HG03064 (cell line): Measurements from ENCODE around the gene COL20A1.
"Not testable (repeated sequence)": the region's sequence is repeated elsewhere in the genome, so short reads cannot be mapped to it uniquely, and the experiment has no call there.

Source experiments
- ATAC-seq: cut with Tn5 transposase; IDR thresholded peaks from one replicate; pipeline ENCODE4 v1.9.1; 2021; ENCODE audit warnings: low read depth; ENCODE audit not compliant: unreplicated experiment

Gene COL20A1

DNA sequence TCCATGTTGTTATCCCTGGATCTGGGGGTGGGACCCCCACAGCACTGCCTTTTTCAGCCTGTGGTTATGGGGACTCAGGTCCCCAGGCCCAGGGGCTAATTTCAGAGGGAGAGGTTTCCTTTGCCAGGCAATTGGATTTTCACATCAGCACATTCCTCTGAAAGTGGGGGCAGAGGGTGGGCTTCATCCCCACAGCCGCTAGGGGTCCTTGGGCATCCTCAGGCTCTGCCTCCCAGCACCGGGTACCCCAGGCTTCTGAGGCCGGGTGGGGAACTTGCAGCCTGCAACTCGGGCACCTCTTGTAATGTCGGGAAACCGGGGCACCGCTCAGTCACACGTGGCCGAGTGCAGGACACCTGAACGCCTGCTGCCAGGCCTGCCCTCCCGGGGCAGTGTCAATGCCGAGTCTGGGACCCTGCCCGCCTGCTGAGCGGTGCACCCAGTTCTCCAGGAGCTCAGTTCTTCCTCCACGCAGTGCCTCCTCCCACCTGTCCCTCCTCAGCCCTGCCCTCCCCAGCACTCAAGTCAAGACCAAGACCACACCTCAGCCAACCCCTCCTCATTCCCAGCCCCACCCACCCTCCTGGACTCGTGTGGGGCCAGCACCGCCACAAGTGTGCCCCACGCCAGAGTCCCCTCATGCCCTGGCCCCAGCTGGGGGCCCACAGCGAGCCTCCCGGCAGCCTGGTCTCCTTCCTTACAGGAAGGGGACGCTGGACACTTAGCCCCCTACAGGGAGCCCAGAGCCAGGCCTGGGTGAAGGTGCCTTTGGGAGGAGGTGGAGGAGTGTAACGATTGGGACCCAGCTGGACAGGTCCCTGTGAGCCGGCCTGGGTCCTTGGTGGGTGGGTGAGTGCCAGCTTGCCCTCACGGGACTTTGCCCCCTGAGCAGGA lies 77.0 kb downstream of the COL20A1 start:
- no peak for ATAC-seq

GRCh38 chr20:63370618-63371187 lies 77.7 kb downstream of the COL20A1 start:
- no peak for ATAC-seq

DNA sequence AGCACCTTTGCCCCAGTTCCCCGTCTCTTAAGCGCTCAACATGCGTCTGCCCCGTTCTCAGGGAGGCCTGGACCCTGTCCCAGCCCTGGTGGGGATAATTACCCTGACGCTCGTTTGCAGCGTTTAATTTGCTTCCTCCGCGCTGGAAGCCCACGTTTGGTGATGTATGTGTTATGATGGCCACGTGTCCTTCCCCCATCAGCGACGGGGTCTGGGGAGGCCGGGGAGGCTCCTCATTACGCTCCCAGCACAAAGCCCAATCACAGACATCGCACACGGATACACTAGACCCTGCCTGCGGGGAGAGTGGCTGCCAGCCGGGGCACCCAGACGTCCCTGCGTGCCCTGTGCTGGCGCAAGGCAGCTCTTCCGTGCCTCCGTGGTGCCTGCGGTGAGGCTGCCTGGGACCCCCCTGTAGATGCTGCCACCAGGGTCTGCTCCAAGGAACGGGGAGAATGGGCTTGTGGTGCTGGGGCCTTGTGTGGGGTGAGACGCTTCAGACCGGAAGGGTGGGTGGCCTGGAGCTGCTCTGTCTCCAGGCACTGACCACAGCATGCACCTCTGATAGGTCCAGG lies 78.4 kb downstream of the COL20A1 start:
- ATAC-seq: no peak

DNA sequence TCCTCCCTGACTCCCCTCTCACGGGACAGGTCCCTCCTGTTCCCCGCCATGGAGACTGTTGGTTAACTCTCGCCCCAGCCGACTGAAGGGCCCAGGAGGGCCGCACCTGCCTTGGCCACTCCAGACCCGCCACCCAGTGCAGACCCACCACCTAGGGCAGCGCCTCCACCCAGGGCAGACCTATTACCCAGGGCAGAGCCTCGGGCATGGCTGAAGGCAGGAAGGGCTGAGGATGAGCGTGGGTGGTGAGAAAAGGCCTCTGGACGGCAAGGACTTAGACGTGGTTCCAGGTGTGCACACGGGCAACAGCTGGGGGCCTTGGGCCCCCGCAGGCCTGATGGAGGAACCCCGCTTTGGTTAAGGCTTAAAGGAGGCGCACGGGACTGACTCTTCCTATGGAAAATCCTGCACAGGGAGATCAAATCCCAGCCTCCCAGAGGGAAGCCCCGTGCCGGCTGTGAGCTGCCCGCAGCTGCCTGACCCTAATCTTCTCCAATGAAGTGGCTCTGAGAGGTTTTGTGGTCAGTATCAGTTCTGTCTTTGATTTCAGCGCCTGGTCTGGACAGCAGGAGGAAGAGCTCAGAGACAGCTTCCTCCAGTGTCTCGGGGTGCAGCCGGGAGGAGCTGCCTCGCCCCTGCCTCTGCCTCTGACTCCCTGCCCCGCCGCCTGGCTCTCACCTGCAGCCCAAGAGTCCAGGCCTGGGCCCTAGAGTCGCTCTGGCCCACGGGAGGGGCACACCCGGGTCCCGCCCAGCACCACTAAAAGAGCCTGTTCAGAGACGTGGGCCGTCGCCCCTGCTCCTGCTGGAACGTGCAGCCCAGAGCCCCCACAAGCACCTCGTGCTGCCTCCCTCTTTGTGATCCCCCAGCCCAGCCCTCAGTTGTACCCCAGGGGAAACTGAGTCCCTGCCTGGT lies 80.2 kb downstream of the COL20A1 start:
- ATAC-seq: no peak

- ATAC-seq: no peak
Measured at GRCh38 chr20:63373996-63374395, 81.0 kb downstream of the COL20A1 start.

GRCh38 chr20:63374504-63374903 lies 81.5 kb downstream of the COL20A1 start:
- no peak for ATAC-seq

GRCh38 chr20:63375438-63375837 lies 82.5 kb downstream of the COL20A1 start:
- ATAC-seq: no peak

GRCh38 chr20:63376283-63377250 lies 83.6 kb downstream of the COL20A1 start:
- ATAC-seq: no peak

GRCh38 chr20:63377256-63377941 lies 84.4 kb downstream of the COL20A1 start:
- ATAC-seq: no peak

- ATAC-seq: no peak
Measured at GRCh38 chr20:63377951-63378381, 85.0 kb downstream of the COL20A1 start.

DNA sequence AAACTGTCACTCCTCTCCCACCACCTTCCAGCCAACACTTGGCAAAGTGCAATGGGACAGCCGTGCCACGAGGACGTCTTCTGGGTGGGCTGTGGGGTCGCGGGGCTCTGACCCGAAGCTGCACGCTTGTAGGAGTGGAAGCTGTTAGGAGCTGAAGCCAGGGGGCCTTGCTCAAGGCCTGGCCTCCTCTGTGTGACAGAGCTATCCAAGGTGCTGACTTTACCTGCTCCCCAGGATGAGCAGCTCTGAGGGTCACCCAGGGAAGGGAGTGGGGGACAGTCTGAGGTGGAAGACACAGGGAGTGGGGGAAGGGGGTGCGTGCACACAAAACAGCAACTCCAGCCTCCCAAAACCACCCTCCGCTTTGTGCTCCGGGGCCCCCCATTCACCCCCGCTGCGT lies 85.6 kb downstream of the COL20A1 start:
- ATAC-seq: no peak

GRCh38 chr20:63379296-63379695 lies 86.3 kb downstream of the COL20A1 start:
- ATAC-seq: no peak

- ATAC-seq: not testable (repeated sequence)
Measured at GRCh38 chr20:63379872-63380271, 86.9 kb downstream of the COL20A1 start.

DNA sequence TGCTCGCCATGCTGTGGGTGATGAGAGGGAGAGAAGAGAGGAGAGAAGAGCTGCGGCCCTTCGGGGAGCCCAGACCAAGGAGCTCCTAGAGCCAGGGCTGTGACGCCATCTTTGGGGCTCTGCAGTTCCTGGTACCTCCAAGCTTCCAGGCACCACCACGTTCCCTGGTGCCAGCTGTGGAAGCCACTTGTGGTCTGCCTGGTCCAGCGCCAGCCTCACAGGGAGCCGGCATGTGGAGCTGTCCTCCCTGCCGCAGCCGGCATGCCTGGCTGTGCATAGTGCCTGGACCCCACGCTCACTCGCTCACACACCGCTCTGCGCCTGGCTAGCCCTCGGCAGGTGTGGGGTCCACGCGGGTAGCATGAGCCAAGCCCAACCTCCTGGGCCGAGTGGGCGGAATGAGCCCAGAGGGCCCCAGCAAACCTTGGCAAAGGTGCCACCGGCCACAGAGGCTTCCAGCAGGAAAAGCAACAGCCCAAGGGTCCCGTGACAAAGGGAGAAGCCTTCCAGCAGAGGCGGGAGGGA lies 87.4 kb downstream of the COL20A1 start:
- ATAC-seq: no peak

DNA sequence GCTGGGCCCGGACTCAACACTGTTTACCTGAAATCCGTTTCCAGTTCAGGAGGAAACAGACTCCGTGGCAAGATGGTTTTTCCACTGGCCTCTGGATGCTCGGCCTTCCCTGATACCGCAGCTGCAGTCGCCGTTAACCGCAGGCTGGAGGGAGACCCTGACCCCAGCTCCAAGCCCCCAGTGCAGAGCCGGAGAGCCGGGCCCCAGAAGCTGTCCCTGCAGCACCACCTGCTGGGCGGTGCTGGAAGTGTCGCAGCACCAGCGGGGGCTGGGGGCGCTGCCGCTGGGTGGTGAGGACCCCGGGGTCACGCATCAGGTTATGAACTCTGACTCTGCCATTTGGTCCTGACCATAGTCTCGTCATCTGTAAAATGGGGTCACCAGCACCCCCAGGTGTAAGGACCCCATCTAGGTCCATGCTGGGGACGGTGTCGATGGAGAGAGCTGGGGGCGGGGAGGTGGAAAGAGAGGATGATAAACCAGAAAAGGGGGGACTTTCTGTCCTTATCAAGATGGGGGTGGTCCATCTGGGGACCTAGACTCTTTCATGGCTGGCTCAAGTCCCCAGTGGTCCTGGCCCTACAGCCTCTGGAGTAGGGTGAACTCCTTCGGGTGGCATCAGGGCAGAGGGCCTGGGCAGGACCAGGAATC lies 88.9 kb downstream of the COL20A1 start:
- ATAC-seq: no peak

- ATAC-seq: no peak
Measured at GRCh38 chr20:63382551-63383300, 89.7 kb downstream of the COL20A1 start.

DNA sequence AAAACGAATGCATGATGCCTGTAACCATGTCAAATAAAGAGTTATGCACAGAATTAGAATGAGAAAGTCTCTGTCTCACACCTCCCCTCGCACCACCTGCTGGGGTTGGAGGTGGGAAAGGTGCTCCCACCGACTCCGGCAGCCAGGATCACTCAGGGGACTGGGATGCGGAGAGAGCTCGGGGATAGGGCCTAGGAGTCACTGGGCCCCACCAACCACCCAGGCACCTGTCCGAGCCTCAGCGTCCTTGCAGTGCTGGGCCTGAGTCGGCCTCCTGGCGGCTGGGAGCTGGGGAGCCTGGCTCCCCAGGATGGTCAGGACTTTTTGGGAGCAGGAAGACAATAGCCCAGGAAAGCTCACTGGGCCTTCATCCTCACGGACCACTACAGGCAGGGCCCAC lies 90.6 kb downstream of the COL20A1 start:
- no peak for ATAC-seq

- ATAC-seq: no peak
Measured at GRCh38 chr20:63384336-63384735, 91.3 kb downstream of the COL20A1 start.
